ENCODE results near the gene PRSS57. TPM values are rescaled to one million over a fixed set of nuclear protein-coding genes. Genes with fewer than 3 reads are reported as not detected.
"Not testable (repeated sequence)": the region's sequence is repeated elsewhere in the genome, so short reads cannot be mapped to it uniquely, and the experiment has no call there.

Gene PRSS57
- polyA plus RNA-seq = 1.1 TPM
- long read RNA-seq, donor 1, partial matches to known transcripts = 0 of 1 reads
- long read RNA-seq, donor 1, other reads (novel, unspliced or antisense) = 0 of 1 reads
- long read RNA-seq, donor 2 = 0 reads
- long read RNA-seq, donor 3 = 0 reads
- long read RNA-seq, donor 4 = 0 reads
- long read RNA-seq, donor 5, partial matches to known transcripts = 0 of 1 reads
- long read RNA-seq, donor 5, other reads (novel, unspliced or antisense) = 0 of 1 reads
- long read RNA-seq, donor 6 = 0 reads
- long read RNA-seq, donor 7 = 0 reads
- long read RNA-seq, donor 8 = 0 reads
- long read RNA-seq, donor 9 = 0 reads
- long read RNA-seq, donor 10, partial matches to known transcripts = 0 of 1 reads
- long read RNA-seq, donor 10, other reads (novel, unspliced or antisense) = 0 of 1 reads
- long read RNA-seq, donor 11 = 0 reads

DNA sequence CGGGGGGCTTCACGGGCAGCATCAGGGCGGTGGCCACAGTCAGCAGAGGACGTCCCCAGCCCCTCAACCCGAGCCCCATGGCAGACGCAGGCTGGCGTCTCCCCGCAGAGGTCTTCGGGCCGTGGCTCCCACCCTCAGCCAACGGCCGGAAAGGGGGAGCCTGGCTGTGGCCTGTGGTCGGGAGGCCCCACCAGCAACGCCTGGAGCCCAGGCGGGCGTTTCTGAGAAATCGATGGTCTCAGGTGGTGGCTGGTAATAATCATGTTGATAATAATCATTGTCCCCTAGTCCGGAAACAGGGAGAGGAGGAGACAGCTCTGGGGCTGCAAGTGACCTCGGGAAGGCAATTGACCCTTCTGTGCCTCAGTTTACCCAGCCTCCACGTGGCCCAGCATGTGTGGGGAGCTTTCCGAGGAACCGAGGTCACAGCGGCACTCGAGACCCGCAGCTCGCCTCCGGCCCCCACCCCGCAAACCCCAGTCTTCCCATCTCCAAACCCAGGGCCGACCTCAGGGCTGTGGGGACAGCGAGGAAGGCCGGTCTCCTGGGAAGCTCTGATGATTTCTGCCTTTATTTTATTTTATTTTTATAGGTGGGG, at the start of gene PRSS57:
Gene PRSS57 (minus strand): TSS at position 101 of the 598 bp plus-strand sequence. CDS start 22 bp downstream, at position 79.
- no peaks in the 10 kb centered on the region for H3K36me3 ChIP-seq (ENCODE audit: control insufficient read depth, insufficient read depth, low read length)
- no peak within 1 kb of the TSS for H3K4me3 ChIP-seq (ENCODE audit: low read length)
- peaks cover 12% of the 10 kb centered on the region for H3K27me3 ChIP-seq (ENCODE audit: control insufficient read depth, insufficient read depth, low read length)
- H3K9me3 ChIP-seq (ENCODE audit: control insufficient read depth, low read depth, low read length) = peaks cover 6% of the 10 kb centered on the region
- H3K4me1 ChIP-seq (ENCODE audit: control insufficient read depth, insufficient read depth, low read length) = no peaks in the 10 kb centered on the region
- H3K27ac ChIP-seq (ENCODE audit: low read length) = no peak within 1 kb of the TSS
- no peak for DNase-seq
- WGBS (ENCODE audit: insufficient coverage, low lambda C conversion rate) = no CpG with 5 or more reads among the region's 31 CpGs

DNA sequence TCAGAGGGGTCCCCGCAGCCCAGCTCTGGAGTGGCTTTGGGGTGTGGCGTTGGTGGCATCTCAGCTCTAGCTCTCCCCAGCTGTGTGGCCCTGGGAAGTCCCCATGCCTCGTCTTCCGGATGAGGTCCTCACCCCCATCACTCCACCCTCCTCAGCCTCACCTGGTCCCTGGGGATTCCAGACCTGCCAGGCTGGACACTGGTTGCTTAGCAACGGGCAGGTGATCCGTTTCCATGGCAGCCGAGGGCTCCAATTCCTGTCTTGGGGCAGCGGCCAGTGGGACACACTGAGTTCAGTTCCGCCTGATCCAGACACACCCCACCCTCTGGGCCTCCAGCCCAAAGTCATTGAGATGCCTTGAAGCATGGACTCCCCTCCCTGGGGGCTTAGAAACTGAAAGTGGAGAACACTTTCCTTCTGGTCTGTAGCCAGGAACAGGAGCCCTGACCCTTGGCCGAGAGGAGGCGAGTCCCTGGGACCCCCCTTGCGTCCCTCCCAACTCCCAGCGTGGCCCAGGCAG, 48.0 kb upstream of the PRSS57 start:
- no CpG with 5 or more reads among the region's 13 CpGs for WGBS (ENCODE audit: insufficient coverage, low lambda C conversion rate)
- H3K4me3 ChIP-seq (ENCODE audit: low read length) = no peak overlapping the region
- DNase-seq = peak; percentile 92 to 98
- no peaks in the 10 kb centered on the region for H3K27me3 ChIP-seq (ENCODE audit: control insufficient read depth, insufficient read depth, low read length)
- peak overlapping the region; percentile 75 for H3K27ac ChIP-seq (ENCODE audit: low read length)
- H3K4me1 ChIP-seq (ENCODE audit: control insufficient read depth, insufficient read depth, low read length) = peaks cover 56% of the 10 kb centered on the region
- peaks cover 36% of the 10 kb centered on the region for H3K9me3 ChIP-seq (ENCODE audit: control insufficient read depth, low read depth, low read length)
- no peaks in the 10 kb centered on the region for H3K36me3 ChIP-seq (ENCODE audit: control insufficient read depth, insufficient read depth, low read length)

DNA sequence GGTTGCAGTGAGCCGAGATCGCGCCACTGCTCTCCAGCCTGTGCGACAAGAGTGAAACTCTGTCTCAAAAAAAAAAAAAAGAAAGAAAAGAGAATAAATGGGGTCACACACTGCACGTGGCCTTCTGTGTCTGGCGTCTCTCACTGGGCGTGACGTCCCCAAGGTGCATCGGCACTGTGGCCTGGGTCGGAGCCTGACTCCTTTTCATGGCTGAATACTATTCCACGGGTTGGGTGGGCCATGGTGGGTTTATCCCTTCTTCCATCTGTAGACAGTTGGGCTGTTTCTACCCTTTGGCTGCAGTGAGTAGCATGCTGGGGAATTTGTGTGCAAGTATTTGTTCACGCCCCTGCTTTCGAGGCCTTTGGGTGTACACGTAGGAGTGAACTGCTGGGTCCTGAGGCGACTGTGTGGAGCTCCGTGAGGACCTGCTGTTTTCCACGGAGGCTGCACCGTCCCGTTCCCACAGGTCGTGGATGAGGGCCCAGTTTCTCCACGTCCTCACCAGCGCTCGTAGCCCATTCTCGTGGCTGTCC, 47.4 kb upstream of the PRSS57 start:
- Histone ChIP-seq H3K4me1 (ENCODE audit: control insufficient read depth, insufficient read depth, low read length) (peaks cover 58% of the 10 kb centered on the region), H3K27ac (ENCODE audit: low read length) (peak overlapping the region; percentile 75), H3K36me3 (ENCODE audit: control insufficient read depth, insufficient read depth, low read length) (no peaks in the 10 kb centered on the region)

DNA sequence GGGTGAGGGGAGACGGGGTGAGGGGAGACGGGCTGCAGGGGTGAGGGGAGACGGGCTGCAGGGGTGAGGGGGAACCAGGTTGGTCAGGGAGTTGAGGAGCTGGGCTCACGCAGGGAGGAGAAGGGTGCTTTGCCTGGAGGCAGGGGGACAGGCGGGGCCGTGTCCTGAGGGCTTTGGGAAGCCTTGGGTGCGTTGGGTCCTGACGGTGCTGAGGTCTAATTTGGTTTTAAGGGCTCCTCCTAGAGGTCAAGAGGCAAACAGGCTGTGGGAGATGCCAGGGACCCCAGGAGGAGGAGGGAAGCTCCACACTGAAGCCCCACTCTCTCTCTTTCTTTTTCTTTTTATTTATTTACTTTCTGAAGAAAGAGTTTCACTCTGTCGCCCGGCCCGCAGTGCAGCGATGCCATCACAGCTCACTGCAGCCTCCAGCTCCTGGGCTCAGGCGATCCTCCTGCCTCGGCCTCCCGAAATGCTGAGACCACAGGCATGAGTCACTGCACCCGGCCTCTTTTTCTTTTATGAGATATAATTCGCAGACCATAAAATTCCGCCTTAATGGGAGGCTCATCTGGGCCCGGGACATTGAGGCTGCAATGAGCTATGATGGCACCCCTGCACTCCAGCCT, 46.4 kb upstream of the PRSS57 start:
- WGBS (ENCODE audit: insufficient coverage, low lambda C conversion rate) = no CpG with 5 or more reads among the region's 19 CpGs
- Histone ChIP-seq H3K27me3 (ENCODE audit: control insufficient read depth, insufficient read depth, low read length) (no peaks in the 10 kb centered on the region), H3K9me3 (ENCODE audit: control insufficient read depth, low read depth, low read length) (peaks cover 21% of the 10 kb centered on the region), H3K36me3 (ENCODE audit: control insufficient read depth, insufficient read depth, low read length) (no peaks in the 10 kb centered on the region), H3K27ac (ENCODE audit: low read length) (peak overlapping the region; percentile 75), H3K4me3 (ENCODE audit: low read length) (no peak overlapping the region), H3K4me1 (ENCODE audit: control insufficient read depth, insufficient read depth, low read length) (peaks cover 60% of the 10 kb centered on the region)
- no peak for DNase-seq

More for the DNA sequence above, 47.4 kb upstream of the PRSS57 start:
- no peak for DNase-seq
- no CpG with 5 or more reads among the region's 24 CpGs for WGBS (ENCODE audit: insufficient coverage, low lambda C conversion rate)
- peaks cover 31% of the 10 kb centered on the region for H3K9me3 ChIP-seq (ENCODE audit: control insufficient read depth, low read depth, low read length)
- H3K4me3 ChIP-seq (ENCODE audit: low read length) = no peak overlapping the region
- no peaks in the 10 kb centered on the region for H3K27me3 ChIP-seq (ENCODE audit: control insufficient read depth, insufficient read depth, low read length)

DNA sequence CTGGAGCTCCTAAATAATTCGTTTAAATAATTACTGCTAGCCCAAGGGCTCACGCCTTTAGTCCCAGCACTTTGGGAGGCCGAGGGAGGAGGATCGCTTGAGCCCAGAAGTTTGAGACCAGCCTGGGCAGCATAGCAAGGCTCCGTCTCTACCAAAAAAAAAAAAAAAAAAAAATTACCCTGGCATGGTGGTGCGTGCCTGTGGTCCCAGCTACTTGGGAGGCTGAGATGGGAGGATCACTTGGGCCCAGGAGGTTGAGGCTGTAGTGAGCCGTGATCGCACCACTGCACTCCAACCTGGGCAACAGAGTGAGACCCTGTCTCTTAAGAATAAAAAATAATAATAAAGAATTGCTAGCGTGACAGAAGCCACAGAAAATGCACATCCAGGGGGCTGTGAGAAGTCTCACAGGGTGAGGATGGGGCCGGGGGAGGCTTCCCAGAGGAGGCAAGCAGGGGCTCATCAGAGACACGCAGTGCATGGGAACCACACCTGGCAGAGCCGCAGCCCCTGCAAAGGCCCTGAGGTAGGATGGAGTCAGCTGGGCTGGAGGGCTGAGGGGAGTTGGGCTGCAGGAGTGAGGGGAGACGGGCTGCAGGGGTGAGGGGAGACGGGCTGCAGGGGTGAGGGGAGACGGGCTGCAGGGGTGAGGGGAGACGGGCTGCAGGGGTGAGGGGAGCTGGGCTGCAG, 45.7 kb upstream of the PRSS57 start:
- Histone ChIP-seq H3K9me3 (ENCODE audit: control insufficient read depth, low read depth, low read length) (peaks cover 18% of the 10 kb centered on the region), H3K27ac (ENCODE audit: low read length) (peak overlapping the region; percentile 90), H3K4me1 (ENCODE audit: control insufficient read depth, insufficient read depth, low read length) (peaks cover 63% of the 10 kb centered on the region)
- H3K4me3 ChIP-seq (ENCODE audit: low read length); DNase-seq; H3K27me3 ChIP-seq (ENCODE audit: control insufficient read depth, insufficient read depth, low read length); H3K36me3 ChIP-seq (ENCODE audit: control insufficient read depth, insufficient read depth, low read length): not testable (repeated sequence)
- WGBS (ENCODE audit: insufficient coverage, low lambda C conversion rate) = no CpG with 5 or more reads among the region's 16 CpGs

DNA sequence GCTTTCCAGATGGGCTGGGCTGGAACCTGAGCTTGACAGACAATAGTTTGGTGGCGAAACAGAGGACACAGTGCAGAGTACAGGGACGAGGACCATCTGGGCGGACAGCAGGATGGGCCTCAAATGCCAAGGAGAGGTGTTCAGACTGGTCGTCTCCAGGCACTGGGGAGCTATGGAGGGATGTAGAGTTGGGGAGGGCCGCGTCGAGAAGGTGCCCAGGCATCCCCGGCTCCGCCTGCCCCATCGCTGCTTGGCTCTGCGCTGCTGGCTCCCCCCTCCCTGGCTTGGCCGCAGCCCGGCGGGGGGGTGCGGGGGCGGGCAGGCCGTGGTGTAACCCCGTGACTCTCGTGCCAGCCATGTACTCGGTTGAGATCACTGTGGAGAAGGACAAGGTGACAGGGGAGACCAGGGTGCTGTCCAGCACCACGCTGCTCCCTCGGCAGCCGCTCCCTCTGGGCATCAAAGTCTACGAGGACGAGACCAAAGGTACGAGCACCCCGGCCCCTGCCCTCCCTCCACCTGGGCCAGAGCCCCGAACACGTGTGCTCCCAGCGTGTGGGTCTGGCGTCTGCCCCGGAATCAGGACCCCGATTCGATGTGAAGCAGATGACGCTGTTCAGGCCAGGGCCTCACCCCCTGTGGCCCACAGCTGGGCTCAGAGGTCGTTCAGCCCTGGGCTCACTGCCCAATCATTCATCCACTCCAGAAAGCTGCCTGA, 44.9 kb upstream of the PRSS57 start:
- peaks cover 65% of the 10 kb centered on the region for H3K4me1 ChIP-seq (ENCODE audit: control insufficient read depth, insufficient read depth, low read length)
- H3K36me3 ChIP-seq (ENCODE audit: control insufficient read depth, insufficient read depth, low read length) = peaks cover 3% of the 10 kb centered on the region
- H3K27me3 ChIP-seq (ENCODE audit: control insufficient read depth, insufficient read depth, low read length) = no peaks in the 10 kb centered on the region
- H3K27ac ChIP-seq (ENCODE audit: low read length) = peak overlapping the region; percentile 90
- H3K4me3 ChIP-seq (ENCODE audit: low read length) = no peak overlapping the region
- H3K9me3 ChIP-seq (ENCODE audit: control insufficient read depth, low read depth, low read length) = peaks cover 18% of the 10 kb centered on the region
- no CpG with 5 or more reads among the region's 36 CpGs for WGBS (ENCODE audit: insufficient coverage, low lambda C conversion rate)
- peak in 1 of 2 donors; percentile 72 for DNase-seq

DNA sequence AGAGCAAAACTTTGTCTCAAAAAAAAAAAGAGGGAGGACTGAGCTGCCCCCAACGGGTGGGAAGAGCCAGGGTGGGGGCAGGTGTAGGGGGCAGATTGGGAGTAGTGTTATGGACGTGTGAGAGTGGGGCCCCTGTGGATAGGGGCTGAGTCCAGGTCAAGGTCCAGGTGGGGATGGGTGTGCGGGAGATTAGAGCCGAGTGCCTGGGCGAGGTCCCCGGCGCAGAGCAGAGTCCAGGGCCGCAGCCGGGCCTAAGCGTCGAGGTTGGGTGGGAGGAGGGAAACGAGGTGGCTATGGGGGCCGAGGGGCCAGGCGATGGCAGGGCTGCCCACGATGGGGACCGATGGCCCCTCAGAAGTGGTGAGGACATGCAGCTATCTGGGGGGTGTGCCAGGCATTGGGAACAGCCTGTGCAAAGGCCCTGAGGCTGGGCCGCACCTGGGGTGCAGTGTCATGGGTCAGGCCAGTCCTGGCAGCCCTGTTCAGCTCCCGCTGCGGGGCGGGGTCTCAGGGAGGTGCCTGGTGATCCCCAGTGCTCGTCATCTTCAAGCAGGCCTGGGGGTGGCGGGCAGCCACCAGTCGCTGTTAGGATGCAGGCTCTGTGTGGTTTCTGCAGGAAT, 43.4 kb upstream of the PRSS57 start:
- peaks cover 3% of the 10 kb centered on the region for H3K36me3 ChIP-seq (ENCODE audit: control insufficient read depth, insufficient read depth, low read length)
- no CpG with 5 or more reads among the region's 23 CpGs for WGBS (ENCODE audit: insufficient coverage, low lambda C conversion rate)
- H3K27ac ChIP-seq (ENCODE audit: low read length) = peak overlapping the region; percentile 90
- H3K27me3 ChIP-seq (ENCODE audit: control insufficient read depth, insufficient read depth, low read length) = no peaks in the 10 kb centered on the region
- peak; percentile 89 to 99 for DNase-seq
- H3K4me1 ChIP-seq (ENCODE audit: control insufficient read depth, insufficient read depth, low read length) = peaks cover 63% of the 10 kb centered on the region
- H3K9me3 ChIP-seq (ENCODE audit: control insufficient read depth, low read depth, low read length) = peaks cover 13% of the 10 kb centered on the region
- no peak overlapping the region for H3K4me3 ChIP-seq (ENCODE audit: low read length)

DNA sequence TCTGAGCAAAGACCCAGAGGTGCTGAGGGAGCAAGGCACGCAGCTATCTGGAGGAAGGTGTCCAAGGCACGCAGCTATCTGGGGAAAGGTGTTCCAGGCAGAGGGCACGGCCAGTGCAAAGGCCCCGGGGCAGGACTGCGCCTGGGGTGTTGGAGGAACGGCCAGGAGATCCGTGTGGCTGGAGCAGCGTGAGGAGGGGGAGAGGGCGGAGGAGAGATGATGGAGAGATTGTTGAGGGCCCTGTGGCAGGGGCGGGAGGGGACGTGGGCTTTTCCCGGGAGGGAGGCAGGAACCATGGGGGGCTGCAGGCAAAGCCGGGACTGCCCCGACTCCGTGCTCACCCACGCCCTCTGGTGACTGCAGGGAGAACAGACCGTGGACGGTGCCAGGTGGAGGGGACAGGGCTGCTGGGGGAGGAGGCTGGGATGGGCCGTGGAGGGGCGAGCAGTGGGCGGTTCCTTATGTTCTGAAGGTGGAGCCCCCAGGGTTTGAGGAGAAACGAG, 42.4 kb upstream of the PRSS57 start:
- Histone ChIP-seq H3K36me3 (ENCODE audit: control insufficient read depth, insufficient read depth, low read length) (peaks cover 5% of the 10 kb centered on the region), H3K9me3 (ENCODE audit: control insufficient read depth, low read depth, low read length) (peaks cover 13% of the 10 kb centered on the region), H3K27me3 (ENCODE audit: control insufficient read depth, insufficient read depth, low read length) (no peaks in the 10 kb centered on the region), H3K4me1 (ENCODE audit: control insufficient read depth, insufficient read depth, low read length) (peaks cover 54% of the 10 kb centered on the region), H3K27ac (ENCODE audit: low read length) (peak overlapping the region; percentile 90), H3K4me3 (ENCODE audit: low read length) (no peak overlapping the region)
- 72% methylated on average over 2 of the region's 22 CpGs for WGBS (ENCODE audit: insufficient coverage, low lambda C conversion rate)
- DNase-seq = peak in 1 of 2 donors; percentile 63

DNA sequence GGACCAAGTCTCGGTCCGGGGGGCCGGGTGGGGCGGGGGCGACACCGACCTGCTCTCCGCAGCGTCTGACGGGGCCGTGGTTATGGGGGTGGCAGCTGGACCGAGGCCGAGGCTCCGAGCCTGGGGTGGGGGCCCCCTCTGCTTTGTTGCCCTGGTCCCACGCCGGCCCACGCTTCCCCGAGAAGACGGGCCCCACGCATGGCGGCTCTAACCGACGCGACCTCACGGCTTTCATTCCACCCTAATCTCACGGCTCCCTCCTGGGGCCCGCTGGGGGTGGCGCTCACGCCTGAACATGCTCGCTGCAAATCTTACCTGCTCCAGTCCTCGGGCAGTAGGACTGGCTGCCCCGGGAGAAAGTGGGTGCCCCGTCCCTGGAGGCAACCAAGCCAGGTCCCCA, 40.9 kb upstream of the PRSS57 start:
- H3K27me3 ChIP-seq (ENCODE audit: control insufficient read depth, insufficient read depth, low read length) = no peaks in the 10 kb centered on the region
- peaks cover 5% of the 10 kb centered on the region for H3K36me3 ChIP-seq (ENCODE audit: control insufficient read depth, insufficient read depth, low read length)
- H3K9me3 ChIP-seq (ENCODE audit: control insufficient read depth, low read depth, low read length) = peaks cover 13% of the 10 kb centered on the region
- no peak overlapping the region for H3K4me3 ChIP-seq (ENCODE audit: low read length)
- H3K27ac ChIP-seq (ENCODE audit: low read length) = no peak overlapping the region
- WGBS (ENCODE audit: insufficient coverage, low lambda C conversion rate) = no CpG with 5 or more reads among the region's 32 CpGs
- peaks cover 52% of the 10 kb centered on the region for H3K4me1 ChIP-seq (ENCODE audit: control insufficient read depth, insufficient read depth, low read length)
- DNase-seq = no peak
